ENCODE data around the gene FAR2. TPM values are rescaled to one million over a fixed set of nuclear protein-coding genes. Genes with fewer than 3 reads are reported as not detected.
"Not testable (repeated sequence)": the region's sequence is repeated elsewhere in the genome, so short reads cannot be mapped to it uniquely, and the experiment has no call there.

Gene FAR2
- total RNA-seq, 1 experiment from 2014 or later: 22.1 TPM

GRCh38 chr12:29288031-29288430, 139.0 kb downstream of the FAR2 start:
- Histone ChIP-seq H3K18ac (ENCODE audit: insufficient read length, low read depth, low read length) (no peak overlapping the region), H2BK15ac (ENCODE audit: low read depth, low read length) (no peak overlapping the region), H3K4ac (ENCODE audit: low read depth, low read length) (no peak overlapping the region), H2BK5ac (ENCODE audit: insufficient read length, low read length) (no peak overlapping the region), H2BK12ac (ENCODE audit: insufficient read length, low read depth, low read length) (no peak overlapping the region), H3T11ph (ENCODE audit: low read length) (no peak overlapping the region), H3K9ac (ENCODE audit: extremely low read depth, insufficient read length, low read length) (no peak overlapping the region), H4K5ac (ENCODE audit: insufficient read length, low read depth, low read length) (no peak overlapping the region), H2AK5ac (ENCODE audit: insufficient read length, low read length) (no peak overlapping the region), H4K8ac (replicated peaks; ENCODE audit: insufficient read length, low read depth, low read length) (no peak overlapping the region), H3K4me2 (ENCODE audit: insufficient read depth, insufficient read length, low read length) (no peak overlapping the region), H3K23me2 (ENCODE audit: insufficient read length, low read depth, low read length, poor library complexity, severe bottlenecking) (no peaks in the 10 kb centered on the region), H3K27ac (ENCODE audit: insufficient read length, low read depth, low read length) (no peak overlapping the region), H2BK20ac (ENCODE audit: low read depth, low read length, poor library complexity, severe bottlenecking) (no peak overlapping the region), H4K91ac (ENCODE audit: insufficient read length, low read depth, low read length) (no peak overlapping the region), H2BK120ac (ENCODE audit: low read depth, low read length, poor library complexity, severe bottlenecking) (no peak overlapping the region), H3K4me1 (ENCODE audit: insufficient read depth, low read length) (no peaks in the 10 kb centered on the region), H3K23ac (ENCODE audit: insufficient read length, low read depth, low read length) (no peak overlapping the region), H4K20me1 (ENCODE audit: control insufficient read depth, insufficient read depth, insufficient read length) (no peaks in the 10 kb centered on the region), H2AFZ (ENCODE audit: low read length) (no peak overlapping the region), H3K79me2 (ENCODE audit: insufficient read depth, low read length) (no peaks in the 10 kb centered on the region), H3K27me3 (ENCODE audit: insufficient read depth, low read length) (no peaks in the 10 kb centered on the region), H3K9me3 (ENCODE audit: control insufficient read depth, low read depth, low read length) (no peaks in the 10 kb centered on the region), H3K56ac (ENCODE audit: insufficient read length, low read depth, low read length) (no peak overlapping the region), H3K79me1 (ENCODE audit: insufficient read depth, low read depth, low read length, poor library complexity, severe bottlenecking) (no peaks in the 10 kb centered on the region), H3K14ac (ENCODE audit: insufficient read depth, low read length) (no peak overlapping the region)
- H3K4me3 Mint-ChIP-seq: no peak overlapping the region
- no peak overlapping the region for H3K27ac Mint-ChIP-seq
- peaks cover 8 to 10% of the 10 kb centered on the region in 2 experiments; a peak in 3 of 5 replicates for H3K9me3 Mint-ChIP-seq
- H3K4me1 Mint-ChIP-seq: peaks cover 0 to 6% of the 10 kb centered on the region in 2 experiments; a peak in 1 of 4 replicates
- H3K27me3 Mint-ChIP-seq (ENCODE audit: low read depth): no peaks in the 10 kb centered on the region; the same call in 1 of the 2 replicates
- no peak for TF ChIP-seq CTCF (conservative IDR thresholded peaks at IDR 0.05)
- DNase-seq: no peak
- peaks cover 4 to 18% (median 6%) of the 10 kb centered on the region in 3 experiments; a peak in 4 of 7 replicates for H3K36me3 Mint-ChIP-seq (ENCODE audit: insufficient read depth in 1 of 3, low read depth in 3 of 3)

GRCh38 chr12:29290475-29290874, 141.4 kb downstream of the FAR2 start:
- H4K5ac ChIP-seq (ENCODE audit: insufficient read length, low read depth, low read length); H4K20me1 ChIP-seq (ENCODE audit: control insufficient read depth, insufficient read depth, insufficient read length); H4K8ac ChIP-seq (replicated peaks; ENCODE audit: insufficient read length, low read depth, low read length); H3K27ac ChIP-seq (ENCODE audit: insufficient read length, low read depth, low read length); H2BK15ac ChIP-seq (ENCODE audit: low read depth, low read length); H3T11ph ChIP-seq (ENCODE audit: low read length); H2BK12ac ChIP-seq (ENCODE audit: insufficient read length, low read depth, low read length); H2BK20ac ChIP-seq (ENCODE audit: low read depth, low read length, poor library complexity, severe bottlenecking); H3K18ac ChIP-seq (ENCODE audit: insufficient read length, low read depth, low read length); H3K9ac ChIP-seq (ENCODE audit: extremely low read depth, insufficient read length, low read length); H2BK5ac ChIP-seq (ENCODE audit: insufficient read length, low read length); H3K27ac Mint-ChIP-seq; H3K14ac ChIP-seq (ENCODE audit: insufficient read depth, low read length); DNase-seq; H3K4me1 ChIP-seq (ENCODE audit: insufficient read depth, low read length); H3K9me3 ChIP-seq (ENCODE audit: control insufficient read depth, low read depth, low read length); H3K4me1 Mint-ChIP-seq; H3K79me1 ChIP-seq (ENCODE audit: insufficient read depth, low read depth, low read length, poor library complexity, severe bottlenecking); H3K23ac ChIP-seq (ENCODE audit: insufficient read length, low read depth, low read length); H3K79me2 ChIP-seq (ENCODE audit: insufficient read depth, low read length); H4K91ac ChIP-seq (ENCODE audit: insufficient read length, low read depth, low read length); H3K4me3 Mint-ChIP-seq; H3K27me3 Mint-ChIP-seq (ENCODE audit: low read depth); H3K4me2 ChIP-seq (ENCODE audit: insufficient read depth, insufficient read length, low read length); H2BK120ac ChIP-seq (ENCODE audit: low read depth, low read length, poor library complexity, severe bottlenecking); H3K4ac ChIP-seq (ENCODE audit: low read depth, low read length); H2AFZ ChIP-seq (ENCODE audit: low read length); H2AK5ac ChIP-seq (ENCODE audit: insufficient read length, low read length); H3K56ac ChIP-seq (ENCODE audit: insufficient read length, low read depth, low read length); H3K27me3 ChIP-seq (ENCODE audit: insufficient read depth, low read length); H3K23me2 ChIP-seq (ENCODE audit: insufficient read length, low read depth, low read length, poor library complexity, severe bottlenecking): not testable (repeated sequence)
- Mint-ChIP-seq H3K36me3 (ENCODE audit: insufficient read depth in 1 of 3, low read depth in 3 of 3) (peaks cover 0 to 14% (median 6%) of the 10 kb centered on the region in 3 experiments; a peak in 4 of 7 replicates), H3K9me3 (peaks cover 5 to 10% of the 10 kb centered on the region in 2 experiments; a peak in 3 of 5 replicates)
